GM12875 (cell line): Measurements from ENCODE around the gene MYO5B.

ENCODE experiments used
- H3K4me3 ChIP-seq: one replicate; pipeline ENCODE4 v1.5.1; 2011; ENCODE audit warnings: low read depth, low read length, control low read depth
- TF ChIP-seq, protein P1 (sequence below): IDR thresholded peaks from 2 replicates; pipeline ENCODE4 v1.5.1; 2011; ENCODE audit warnings: low read depth, mild to moderate bottlenecking, control low read depth, inconsistent platforms, low read length, moderate library complexity, borderline replicate concordance; ENCODE audit not compliant: insufficient read depth

MYO5B gene

DNA sequence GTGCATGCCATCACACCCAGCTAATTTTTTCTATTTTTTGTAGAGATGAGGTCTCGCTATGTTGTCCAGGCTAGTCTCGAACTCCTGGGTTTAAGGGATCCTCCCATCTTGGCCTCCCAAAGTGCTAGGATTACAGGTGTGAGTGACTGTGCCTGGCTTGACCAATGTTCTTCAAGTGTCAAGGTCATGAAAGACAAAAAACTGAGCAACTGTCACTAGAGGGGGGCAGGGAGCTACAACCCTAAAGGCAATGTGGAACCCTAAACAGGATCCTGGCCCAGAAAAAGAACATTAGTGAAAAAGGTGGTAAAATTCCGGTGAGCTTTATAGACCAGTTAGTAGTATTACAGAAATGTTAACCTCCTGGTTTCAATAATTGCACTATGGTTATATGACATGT is 7.3 kb downstream of the MYO5B start:
- no peak overlapping the region for H3K4me3 ChIP-seq
- TF ChIP-seq, protein P1, sequence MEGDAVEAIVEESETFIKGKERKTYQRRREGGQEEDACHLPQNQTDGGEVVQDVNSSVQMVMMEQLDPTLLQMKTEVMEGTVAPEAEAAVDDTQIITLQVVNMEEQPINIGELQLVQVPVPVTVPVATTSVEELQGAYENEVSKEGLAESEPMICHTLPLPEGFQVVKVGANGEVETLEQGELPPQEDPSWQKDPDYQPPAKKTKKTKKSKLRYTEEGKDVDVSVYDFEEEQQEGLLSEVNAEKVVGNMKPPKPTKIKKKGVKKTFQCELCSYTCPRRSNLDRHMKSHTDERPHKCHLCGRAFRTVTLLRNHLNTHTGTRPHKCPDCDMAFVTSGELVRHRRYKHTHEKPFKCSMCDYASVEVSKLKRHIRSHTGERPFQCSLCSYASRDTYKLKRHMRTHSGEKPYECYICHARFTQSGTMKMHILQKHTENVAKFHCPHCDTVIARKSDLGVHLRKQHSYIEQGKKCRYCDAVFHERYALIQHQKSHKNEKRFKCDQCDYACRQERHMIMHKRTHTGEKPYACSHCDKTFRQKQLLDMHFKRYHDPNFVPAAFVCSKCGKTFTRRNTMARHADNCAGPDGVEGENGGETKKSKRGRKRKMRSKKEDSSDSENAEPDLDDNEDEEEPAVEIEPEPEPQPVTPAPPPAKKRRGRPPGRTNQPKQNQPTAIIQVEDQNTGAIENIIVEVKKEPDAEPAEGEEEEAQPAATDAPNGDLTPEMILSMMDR = no peak

DNA sequence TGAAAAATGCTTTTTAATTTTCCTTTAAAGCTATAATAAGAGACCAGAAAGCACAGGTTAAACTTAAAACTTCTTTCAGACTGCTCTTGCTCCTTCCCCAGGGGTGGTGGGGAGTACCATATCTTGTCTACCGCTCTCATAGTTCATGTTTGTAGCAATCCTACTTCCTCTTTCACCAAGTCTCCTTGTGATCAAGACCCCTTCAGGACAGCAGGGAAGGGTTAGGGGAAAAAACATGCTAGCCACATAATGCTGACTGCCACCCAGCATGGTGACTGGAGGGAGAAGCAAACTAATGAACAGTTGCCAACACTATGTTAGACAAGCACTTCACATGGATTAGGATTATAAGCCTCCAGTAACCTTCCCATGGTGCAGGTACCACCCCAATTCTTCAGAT is 8.6 kb downstream of the MYO5B start:
- TF ChIP-seq, protein P1 = no peak
- H3K4me3 ChIP-seq = no peak overlapping the region

DNA sequence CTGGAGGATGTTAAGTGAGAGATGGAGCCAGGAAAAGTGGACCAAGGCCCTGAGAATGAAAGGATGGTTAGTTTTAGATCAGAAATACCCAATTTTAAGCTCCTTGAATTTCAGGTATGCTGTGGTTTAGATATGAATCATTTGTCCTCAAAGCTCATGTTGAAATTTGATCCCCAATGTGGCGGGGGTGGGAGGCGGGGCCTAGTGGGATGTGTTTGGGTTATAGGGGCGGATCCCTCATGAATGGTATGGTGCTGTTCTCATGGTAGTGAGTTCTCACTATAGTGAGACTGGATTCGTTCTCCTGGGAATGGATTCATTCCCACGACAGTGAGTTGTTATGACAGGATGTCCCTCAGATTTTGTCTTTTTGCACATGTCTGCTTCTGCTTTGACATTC is 11.4 kb downstream of the MYO5B start:
- TF ChIP-seq, protein P1 = no peak
- H3K4me3 ChIP-seq = no peak overlapping the region

DNA sequence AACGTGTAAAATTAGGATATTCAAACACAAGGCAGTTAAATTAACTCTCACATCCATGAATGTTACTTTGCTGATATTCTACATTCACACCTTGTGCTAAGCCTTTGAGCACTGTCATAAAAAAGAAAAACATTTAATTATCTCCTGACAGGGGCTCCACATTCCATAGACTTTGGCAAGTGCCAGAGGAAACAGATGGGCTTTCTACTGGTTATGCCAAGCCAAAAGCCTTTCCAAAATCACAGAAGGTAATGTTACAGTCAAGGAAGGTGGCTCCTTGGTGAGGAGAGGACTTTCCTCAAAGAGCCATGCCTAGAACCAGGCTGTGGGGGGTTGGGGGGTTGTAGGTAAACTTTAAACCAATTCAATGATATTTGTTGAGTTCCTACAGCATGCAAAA is 12.4 kb downstream of the MYO5B start:
- TF ChIP-seq, protein P1 = no peak
- H3K4me3 ChIP-seq = no peak overlapping the region

DNA sequence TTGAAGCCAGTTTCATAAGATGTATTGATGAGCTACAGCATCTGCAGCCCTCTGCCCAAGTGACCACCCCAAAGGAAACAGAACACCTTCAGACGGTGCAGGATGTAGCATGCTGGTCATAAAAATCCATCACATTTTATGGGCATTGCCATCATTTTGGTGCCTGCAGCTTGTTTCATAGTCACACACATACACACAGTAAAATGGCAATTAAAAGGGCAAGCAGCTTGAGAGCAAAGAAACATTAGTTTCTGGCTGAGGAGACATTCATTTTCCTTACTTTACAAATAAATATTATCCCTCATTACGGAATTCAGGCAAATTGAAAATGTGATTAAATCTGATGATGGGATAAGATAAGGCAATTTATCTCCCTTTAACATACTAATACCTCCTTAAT is 13.4 kb downstream of the MYO5B start:
- TF ChIP-seq, protein P1 = no peak
- H3K4me3 ChIP-seq = no peak overlapping the region

DNA sequence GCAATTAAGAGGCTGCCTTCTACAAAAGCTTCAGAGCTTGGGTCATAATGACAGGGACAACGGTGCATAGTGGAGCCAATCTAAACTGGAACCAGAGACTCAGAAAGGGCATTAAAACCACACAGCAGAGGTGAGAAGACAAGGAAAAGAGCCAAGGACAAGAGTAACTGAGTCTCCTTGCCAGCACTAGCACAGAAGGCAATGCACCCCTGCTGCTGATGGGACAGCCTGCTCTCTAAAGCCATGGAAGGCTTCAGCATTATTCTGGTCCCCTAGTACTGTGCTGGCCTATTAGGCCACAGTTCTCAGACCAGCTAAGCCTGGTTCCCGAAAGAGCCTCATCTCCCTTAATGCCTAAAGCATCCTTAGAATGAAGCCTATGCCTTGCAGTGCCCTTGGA is 15.5 kb downstream of the MYO5B start:
- TF ChIP-seq, protein P1 = no peak

DNA sequence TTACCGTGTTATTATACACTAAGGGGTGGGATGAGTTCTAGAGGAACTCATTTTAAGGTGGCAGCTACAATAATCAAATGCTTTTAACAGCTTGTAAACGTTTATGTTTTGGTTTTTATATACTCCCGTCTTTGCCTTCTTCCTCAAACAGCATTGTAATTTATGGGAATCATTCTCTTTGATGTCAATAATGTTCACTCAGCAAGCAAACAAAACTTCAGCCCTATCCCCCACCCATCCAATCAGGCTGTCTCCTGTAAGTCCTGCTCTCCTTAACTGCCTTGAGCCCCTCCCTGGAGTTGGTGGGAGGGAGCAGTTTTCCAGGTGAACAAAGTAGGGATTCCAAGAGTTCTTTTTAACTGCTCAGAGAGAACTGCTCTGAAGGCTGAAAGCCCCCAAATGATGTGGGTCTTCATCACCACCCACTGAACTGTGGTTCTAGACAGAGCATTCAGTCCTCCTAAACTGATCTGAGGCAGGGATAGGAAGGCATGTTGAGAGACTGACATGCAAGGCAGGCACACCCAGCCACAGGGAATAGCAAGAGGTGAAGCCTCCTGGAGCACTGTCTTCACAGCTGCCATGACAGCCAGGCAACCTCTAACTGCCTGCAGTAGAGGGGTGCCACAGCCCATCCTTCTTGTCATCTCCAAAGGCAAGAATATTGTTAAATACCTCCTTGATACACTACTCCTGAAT is 17.5 kb downstream of the MYO5B start:
- H3K4me3 ChIP-seq = no peak overlapping the region
- TF ChIP-seq, protein P1 = no peak

More for the DNA sequence above, 15.5 kb downstream of the MYO5B start:
- no peak overlapping the region for H3K4me3 ChIP-seq
